Measurements from ENCODE around the gene VPS26B.

DNA sequence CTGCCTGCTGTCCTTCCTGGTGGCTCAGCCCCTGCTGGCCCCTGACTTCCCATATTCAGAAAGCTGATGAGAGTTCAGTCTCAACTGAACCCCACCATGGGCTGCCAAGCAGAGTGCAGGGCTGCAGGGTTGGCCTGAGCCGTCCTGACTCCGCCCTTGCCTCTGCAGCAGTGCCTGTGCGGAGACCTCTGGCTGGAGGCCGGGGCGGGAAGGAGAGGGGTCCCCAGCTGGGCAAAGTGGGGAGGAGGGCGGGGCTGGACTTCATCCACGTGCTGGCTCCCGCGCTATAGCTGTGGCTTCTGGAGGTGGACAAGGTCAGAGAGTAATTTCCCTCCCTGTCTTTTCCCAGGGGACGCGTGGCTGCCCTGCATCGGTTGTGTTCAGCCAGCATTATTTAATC lies 65.3 kb downstream of the VPS26B start:
- TF ChIP-seq, protein P1, sequence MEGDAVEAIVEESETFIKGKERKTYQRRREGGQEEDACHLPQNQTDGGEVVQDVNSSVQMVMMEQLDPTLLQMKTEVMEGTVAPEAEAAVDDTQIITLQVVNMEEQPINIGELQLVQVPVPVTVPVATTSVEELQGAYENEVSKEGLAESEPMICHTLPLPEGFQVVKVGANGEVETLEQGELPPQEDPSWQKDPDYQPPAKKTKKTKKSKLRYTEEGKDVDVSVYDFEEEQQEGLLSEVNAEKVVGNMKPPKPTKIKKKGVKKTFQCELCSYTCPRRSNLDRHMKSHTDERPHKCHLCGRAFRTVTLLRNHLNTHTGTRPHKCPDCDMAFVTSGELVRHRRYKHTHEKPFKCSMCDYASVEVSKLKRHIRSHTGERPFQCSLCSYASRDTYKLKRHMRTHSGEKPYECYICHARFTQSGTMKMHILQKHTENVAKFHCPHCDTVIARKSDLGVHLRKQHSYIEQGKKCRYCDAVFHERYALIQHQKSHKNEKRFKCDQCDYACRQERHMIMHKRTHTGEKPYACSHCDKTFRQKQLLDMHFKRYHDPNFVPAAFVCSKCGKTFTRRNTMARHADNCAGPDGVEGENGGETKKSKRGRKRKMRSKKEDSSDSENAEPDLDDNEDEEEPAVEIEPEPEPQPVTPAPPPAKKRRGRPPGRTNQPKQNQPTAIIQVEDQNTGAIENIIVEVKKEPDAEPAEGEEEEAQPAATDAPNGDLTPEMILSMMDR (IDR thresholded peaks at IDR 0.05; ENCODE audit: poor library complexity), result no peak
- TF ChIP-seq EZH2 (IDR thresholded peaks at IDR 0.05; ENCODE audit: borderline replicate concordance), result no peak
- no peak for TF ChIP-seq EZH2phosphoT487 (IDR thresholded peaks at IDR 0.05; ENCODE audit: low read depth, severe bottlenecking, unreplicated experiment)
